BE2C (cell line): ENCODE results near the gene RTKN2.

Source experiments
- DNase-seq: peaks from one replicate; pipeline ENCODE4 v3.0.0-alpha.2; 2020
- H3K27me3 ChIP-seq: fragments of 250-450 bp; sonication (Bioruptor Pico); 2 replicates; pipeline ENCODE4 v1.5.1; 2020; ENCODE audit warnings: mild to moderate bottlenecking
- H3K36me3 ChIP-seq: fragments of 250-450 bp; sonication (Bioruptor Pico); 2 replicates; pipeline ENCODE4 v1.5.1; 2020; ENCODE audit warnings: mild to moderate bottlenecking
- H3K4me1 ChIP-seq: fragments of 250-450 bp; sonication (Bioruptor Pico); 2 replicates; pipeline ENCODE4 v1.5.1; 2020
- H3K4me3 ChIP-seq: 2 replicates; pipeline ENCODE4 v1.5.1; 2011; ENCODE audit warnings: low read depth, low read length
- H3K9me3 ChIP-seq: fragments of 250-450 bp; sonication (Bioruptor Pico); 2 replicates; pipeline ENCODE4 v1.5.1; 2020
- TF ChIP-seq, protein P1 (sequence below): IDR thresholded peaks from 2 replicates; pipeline ENCODE4 v1.5.1; 2012; ENCODE audit warnings: mild to moderate bottlenecking, low read depth, low read length

The RTKN2 gene

GRCh38 chr10:62225362-62225761 lies 43.3 kb downstream of the RTKN2 start:
- Histone ChIP-seq H3K4me1 (no peaks in the 10 kb centered on the region), H3K36me3 (no peaks in the 10 kb centered on the region), H3K9me3 (no peaks in the 10 kb centered on the region), H3K4me3 (no peak overlapping the region), H3K27me3 (no peaks in the 10 kb centered on the region)
- TF ChIP-seq, protein P1, sequence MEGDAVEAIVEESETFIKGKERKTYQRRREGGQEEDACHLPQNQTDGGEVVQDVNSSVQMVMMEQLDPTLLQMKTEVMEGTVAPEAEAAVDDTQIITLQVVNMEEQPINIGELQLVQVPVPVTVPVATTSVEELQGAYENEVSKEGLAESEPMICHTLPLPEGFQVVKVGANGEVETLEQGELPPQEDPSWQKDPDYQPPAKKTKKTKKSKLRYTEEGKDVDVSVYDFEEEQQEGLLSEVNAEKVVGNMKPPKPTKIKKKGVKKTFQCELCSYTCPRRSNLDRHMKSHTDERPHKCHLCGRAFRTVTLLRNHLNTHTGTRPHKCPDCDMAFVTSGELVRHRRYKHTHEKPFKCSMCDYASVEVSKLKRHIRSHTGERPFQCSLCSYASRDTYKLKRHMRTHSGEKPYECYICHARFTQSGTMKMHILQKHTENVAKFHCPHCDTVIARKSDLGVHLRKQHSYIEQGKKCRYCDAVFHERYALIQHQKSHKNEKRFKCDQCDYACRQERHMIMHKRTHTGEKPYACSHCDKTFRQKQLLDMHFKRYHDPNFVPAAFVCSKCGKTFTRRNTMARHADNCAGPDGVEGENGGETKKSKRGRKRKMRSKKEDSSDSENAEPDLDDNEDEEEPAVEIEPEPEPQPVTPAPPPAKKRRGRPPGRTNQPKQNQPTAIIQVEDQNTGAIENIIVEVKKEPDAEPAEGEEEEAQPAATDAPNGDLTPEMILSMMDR = no peak
- DNase-seq = no peak

DNA sequence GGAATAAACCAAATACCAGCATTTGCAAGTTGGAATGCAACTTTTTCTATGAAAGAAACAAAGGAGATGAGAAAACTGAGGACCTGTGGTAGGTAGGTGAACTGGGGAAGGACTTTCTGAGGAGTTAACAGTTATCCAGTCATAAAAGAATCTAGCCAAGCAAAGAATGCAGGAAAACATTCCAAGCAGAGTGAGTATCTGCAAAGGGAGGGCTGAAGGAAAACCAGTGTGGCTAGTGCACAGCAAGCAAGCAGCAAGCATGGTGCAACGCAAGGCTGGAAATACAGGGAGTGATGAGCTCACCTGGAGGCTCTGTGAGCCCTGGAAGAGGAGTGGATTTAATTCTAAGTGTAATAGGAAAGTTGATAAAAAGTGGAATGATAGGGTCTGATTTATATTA lies 44.0 kb downstream of the RTKN2 start:
- DNase-seq = no peak
- H3K4me3 ChIP-seq = no peak overlapping the region
- no peaks in the 10 kb centered on the region for H3K9me3 ChIP-seq
- H3K36me3 ChIP-seq = no peaks in the 10 kb centered on the region
- H3K4me1 ChIP-seq = no peaks in the 10 kb centered on the region
- H3K27me3 ChIP-seq = no peaks in the 10 kb centered on the region
- TF ChIP-seq, protein P1 = no peak

GRCh38 chr10:62217683-62218082 lies 51.0 kb downstream of the RTKN2 start:
- H3K9me3 ChIP-seq = no peaks in the 10 kb centered on the region
- H3K27me3 ChIP-seq = no peaks in the 10 kb centered on the region
- H3K4me3 ChIP-seq = no peak overlapping the region
- no peak for DNase-seq
- H3K4me1 ChIP-seq = no peaks in the 10 kb centered on the region
- no peaks in the 10 kb centered on the region for H3K36me3 ChIP-seq
- TF ChIP-seq, protein P1 = no peak

- DNase-seq = no peak
- no peaks in the 10 kb centered on the region for H3K9me3 ChIP-seq
- H3K4me3 ChIP-seq = no peak overlapping the region
- no peaks in the 10 kb centered on the region for H3K36me3 ChIP-seq
- no peaks in the 10 kb centered on the region; the same call in 1 of the 2 replicates for H3K4me1 ChIP-seq
- TF ChIP-seq, protein P1 = no peak
- H3K27me3 ChIP-seq = no peaks in the 10 kb centered on the region
Measured at GRCh38 chr10:62214364-62214874, 54.2 kb downstream of the RTKN2 start.

GRCh38 chr10:62205750-62206399 lies 62.8 kb downstream of the RTKN2 start:
- TF ChIP-seq, protein P1 = no peak
- Histone ChIP-seq H3K36me3 (no peaks in the 10 kb centered on the region), H3K4me3 (no peak overlapping the region), H3K4me1 (no peaks in the 10 kb centered on the region; the same call in 1 of the 2 replicates), H3K27me3 (no peaks in the 10 kb centered on the region), H3K9me3 (no peaks in the 10 kb centered on the region)
- no peak for DNase-seq

DNA sequence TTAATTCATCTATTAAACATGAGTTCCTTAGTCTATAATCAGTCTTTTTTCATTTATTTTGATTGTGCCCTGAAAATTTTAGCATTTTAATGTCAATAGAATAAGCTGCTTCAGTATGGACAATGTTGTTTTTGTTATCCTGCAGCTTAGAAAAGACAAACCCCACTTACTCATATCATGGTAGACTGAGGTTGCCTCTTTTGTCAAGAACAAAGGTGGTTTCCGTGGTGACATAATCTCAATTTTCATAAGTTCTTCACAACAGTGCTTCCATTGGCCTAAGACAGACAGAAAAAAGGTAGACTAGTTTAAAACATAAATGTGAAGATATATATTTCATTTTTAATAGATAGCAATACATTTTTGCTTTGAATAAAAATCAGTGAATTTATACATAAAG lies 69.1 kb downstream of the RTKN2 start:
- H3K27me3 ChIP-seq = no peaks in the 10 kb centered on the region
- DNase-seq = no peak
- H3K9me3 ChIP-seq = no peaks in the 10 kb centered on the region
- TF ChIP-seq, protein P1 = no peak
- H3K4me1 ChIP-seq = no peaks in the 10 kb centered on the region
- no peaks in the 10 kb centered on the region for H3K36me3 ChIP-seq
- H3K4me3 ChIP-seq = no peak overlapping the region
